Sigmoid colon (tissue), 4 donors: Measurements from ENCODE around the gene TLL2.

Source experiments
- EP300 ChIP-seq, 4 donors: sonication (generic); formaldehyde crosslinking; IDR thresholded peaks; one replicate each; pipeline ENCODE4 v1.6.1; 2017; ENCODE audit warnings: antibody characterized with exemption in 4 of 4
- POLR2A ChIP-seq, 2 donors: fragments of 450-650 bp; IDR thresholded peaks; one replicate each; pipeline ENCODE4 v1.6.1; 2016; ENCODE audit warnings: antibody characterized with exemption in 2 of 2, mild to moderate bottlenecking in 2 of 2, moderate library complexity in 2 of 2
- TF ChIP-seq, protein P1 (sequence below), 4 experiments: fragments of 450-650 bp in 3 of 4; fragments of 200-600 bp in 1 of 4; IDR thresholded peaks; one replicate each; pipeline ENCODE4 v1.5.1; 2016 to 2019; ENCODE audit warnings: antibody characterized with exemption in 4 of 4, mild to moderate bottlenecking in 3 of 4, moderate library complexity in 2 of 4

DNA sequence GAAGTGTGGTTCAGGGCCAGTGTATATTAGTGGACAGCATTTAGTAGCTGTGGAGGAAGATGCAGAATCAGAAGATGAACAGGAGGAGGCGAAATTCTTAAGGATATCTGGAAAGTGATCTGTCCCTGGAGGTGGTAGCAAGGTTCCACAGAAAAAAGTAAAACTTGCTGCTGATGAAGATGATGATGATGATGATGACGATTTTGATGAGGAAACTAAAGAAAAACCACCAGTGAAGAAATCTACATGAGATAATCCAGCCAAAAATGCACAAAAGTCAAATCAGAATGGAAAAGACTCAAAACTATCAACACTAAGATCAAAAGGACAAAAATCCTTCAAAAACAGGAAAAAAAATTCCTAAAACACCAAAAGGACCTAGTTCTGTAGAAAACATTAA lies 46.8 kb upstream of the TLL2 start:
- no peak for TF ChIP-seq POLR2A (IDR thresholded peaks at IDR 0.05)
- TF ChIP-seq, protein P1, sequence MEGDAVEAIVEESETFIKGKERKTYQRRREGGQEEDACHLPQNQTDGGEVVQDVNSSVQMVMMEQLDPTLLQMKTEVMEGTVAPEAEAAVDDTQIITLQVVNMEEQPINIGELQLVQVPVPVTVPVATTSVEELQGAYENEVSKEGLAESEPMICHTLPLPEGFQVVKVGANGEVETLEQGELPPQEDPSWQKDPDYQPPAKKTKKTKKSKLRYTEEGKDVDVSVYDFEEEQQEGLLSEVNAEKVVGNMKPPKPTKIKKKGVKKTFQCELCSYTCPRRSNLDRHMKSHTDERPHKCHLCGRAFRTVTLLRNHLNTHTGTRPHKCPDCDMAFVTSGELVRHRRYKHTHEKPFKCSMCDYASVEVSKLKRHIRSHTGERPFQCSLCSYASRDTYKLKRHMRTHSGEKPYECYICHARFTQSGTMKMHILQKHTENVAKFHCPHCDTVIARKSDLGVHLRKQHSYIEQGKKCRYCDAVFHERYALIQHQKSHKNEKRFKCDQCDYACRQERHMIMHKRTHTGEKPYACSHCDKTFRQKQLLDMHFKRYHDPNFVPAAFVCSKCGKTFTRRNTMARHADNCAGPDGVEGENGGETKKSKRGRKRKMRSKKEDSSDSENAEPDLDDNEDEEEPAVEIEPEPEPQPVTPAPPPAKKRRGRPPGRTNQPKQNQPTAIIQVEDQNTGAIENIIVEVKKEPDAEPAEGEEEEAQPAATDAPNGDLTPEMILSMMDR (IDR thresholded peaks at IDR 0.05): no peak
- TF ChIP-seq EP300 (IDR thresholded peaks at IDR 0.05): no peak
